22Rv1 (cell line): ENCODE data around the gene MARK1.

Source experiments
- ZFX ChIP-seq: fragments of 450-650 bp; IDR thresholded peaks from 2 replicates; pipeline ENCODE4 v1.6.1; 2017; ENCODE audit warnings: antibody characterized with exemption, borderline replicate concordance
- TF ChIP-seq, protein P1 (sequence below): fragments of 450-650 bp; IDR thresholded peaks from 2 replicates; pipeline ENCODE4 v1.5.1; 2017; ENCODE audit warnings: mild to moderate bottlenecking

DNA sequence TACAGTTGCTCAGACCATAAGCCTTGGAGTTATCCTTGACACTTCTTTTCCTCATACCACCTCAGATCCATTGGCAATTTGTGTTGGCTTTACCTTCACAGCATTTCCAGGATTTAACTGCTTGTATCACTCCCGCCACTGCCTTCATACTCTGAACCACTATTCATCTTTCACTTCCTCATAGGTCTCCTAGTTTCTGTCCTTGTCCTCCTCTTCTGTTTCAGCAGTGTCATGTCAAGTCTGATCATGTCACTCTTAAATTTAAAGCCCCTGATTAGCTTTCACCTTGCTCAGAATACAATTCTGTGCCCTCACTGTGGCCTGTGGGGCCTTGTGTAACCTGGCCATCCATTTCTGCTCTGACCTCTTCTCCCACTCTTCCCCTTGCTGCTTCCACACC is 127.6 kb downstream of the MARK1 start:
- TF ChIP-seq, protein P1, sequence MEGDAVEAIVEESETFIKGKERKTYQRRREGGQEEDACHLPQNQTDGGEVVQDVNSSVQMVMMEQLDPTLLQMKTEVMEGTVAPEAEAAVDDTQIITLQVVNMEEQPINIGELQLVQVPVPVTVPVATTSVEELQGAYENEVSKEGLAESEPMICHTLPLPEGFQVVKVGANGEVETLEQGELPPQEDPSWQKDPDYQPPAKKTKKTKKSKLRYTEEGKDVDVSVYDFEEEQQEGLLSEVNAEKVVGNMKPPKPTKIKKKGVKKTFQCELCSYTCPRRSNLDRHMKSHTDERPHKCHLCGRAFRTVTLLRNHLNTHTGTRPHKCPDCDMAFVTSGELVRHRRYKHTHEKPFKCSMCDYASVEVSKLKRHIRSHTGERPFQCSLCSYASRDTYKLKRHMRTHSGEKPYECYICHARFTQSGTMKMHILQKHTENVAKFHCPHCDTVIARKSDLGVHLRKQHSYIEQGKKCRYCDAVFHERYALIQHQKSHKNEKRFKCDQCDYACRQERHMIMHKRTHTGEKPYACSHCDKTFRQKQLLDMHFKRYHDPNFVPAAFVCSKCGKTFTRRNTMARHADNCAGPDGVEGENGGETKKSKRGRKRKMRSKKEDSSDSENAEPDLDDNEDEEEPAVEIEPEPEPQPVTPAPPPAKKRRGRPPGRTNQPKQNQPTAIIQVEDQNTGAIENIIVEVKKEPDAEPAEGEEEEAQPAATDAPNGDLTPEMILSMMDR: no peak
- TF ChIP-seq ZFX: no peak
